Parathyroid adenoma (tissue), 2 donors: Measurements from ENCODE around the gene NLK.

Experiments
- H2AFZ ChIP-seq: fragments of 300-600 bp; sonication (generic); one replicate; pipeline ENCODE4 v1.7.0; 2017; ENCODE audit warnings: antibody characterized with exemption, mild to moderate bottlenecking
- H3K27ac ChIP-seq: fragments of 300-600 bp; sonication (generic); one replicate; pipeline ENCODE4 v1.7.0; 2017
- H3K27me3 ChIP-seq: fragments of 300-600 bp; sonication (generic); one replicate; pipeline ENCODE4 v1.7.0; 2017; ENCODE audit warnings: low read length; ENCODE audit not compliant: control insufficient read depth, insufficient read depth
- H3K36me3 ChIP-seq: fragments of 300-600 bp; sonication (generic); one replicate; pipeline ENCODE4 v1.7.0; 2017; ENCODE audit warnings: low read length; ENCODE audit not compliant: control insufficient read depth, insufficient read depth
- H3K4me1 ChIP-seq: fragments of 300-600 bp; sonication (generic); one replicate; pipeline ENCODE4 v1.7.0; 2017; ENCODE audit warnings: control low read depth
- H3K4me2 ChIP-seq: fragments of 300-600 bp; sonication (generic); one replicate; pipeline ENCODE4 v1.7.0; 2017; ENCODE audit warnings: low read length
- H3K4me3 ChIP-seq: fragments of 300-600 bp; sonication (generic); one replicate; pipeline ENCODE4 v1.7.0; 2017; ENCODE audit warnings: low read depth, low read length
- H3K79me2 ChIP-seq: fragments of 300-600 bp; sonication (generic); one replicate; pipeline ENCODE4 v1.7.0; 2017; ENCODE audit warnings: control low read depth
- H3K9ac ChIP-seq: fragments of 300-600 bp; sonication (generic); one replicate; pipeline ENCODE4 v1.7.0; 2017; ENCODE audit warnings: mild to moderate bottlenecking
- H3K9me3 ChIP-seq: fragments of 300-600 bp; sonication (generic); one replicate; pipeline ENCODE4 v1.7.0; 2017; ENCODE audit warnings: low read length; ENCODE audit not compliant: control insufficient read depth
- CTCF ChIP-seq: fragments of 300-600 bp; sonication (generic); IDR thresholded peaks from one replicate; pipeline ENCODE4 v1.7.0; 2017; ENCODE audit warnings: antibody characterized with exemption, mild to moderate bottlenecking
- donor health status: primary hyperparathyroidism.

Gene NLK

GRCh38 chr17:28046034-28046825 lies 3.8 kb downstream of the NLK start:
- H3K36me3 ChIP-seq, result no peaks in the 10 kb centered on the region
- H3K4me3 ChIP-seq, result no peak overlapping the region
- H3K79me2 ChIP-seq, result peaks cover 20% of the 10 kb centered on the region
- H2AFZ ChIP-seq, result no peak overlapping the region
- H3K9ac ChIP-seq, result no peak overlapping the region
- no peak overlapping the region for H3K4me2 ChIP-seq
- no peak for TF ChIP-seq CTCF
- H3K27me3 ChIP-seq, result no peaks in the 10 kb centered on the region
- H3K4me1 ChIP-seq, result peaks cover 25% of the 10 kb centered on the region
- no peak overlapping the region for H3K27ac ChIP-seq
- no peaks in the 10 kb centered on the region for H3K9me3 ChIP-seq

GRCh38 chr17:28047806-28048205 lies 5.3 kb downstream of the NLK start:
- peaks cover 15% of the 10 kb centered on the region for H3K79me2 ChIP-seq
- H3K4me3 ChIP-seq, result no peak overlapping the region
- no peak overlapping the region for H2AFZ ChIP-seq
- no peak overlapping the region for H3K27ac ChIP-seq
- no peak overlapping the region for H3K9ac ChIP-seq
- H3K36me3 ChIP-seq, result no peaks in the 10 kb centered on the region
- H3K4me1 ChIP-seq, result peaks cover 23% of the 10 kb centered on the region
- no peaks in the 10 kb centered on the region for H3K27me3 ChIP-seq
- H3K9me3 ChIP-seq, result no peaks in the 10 kb centered on the region
- no peak overlapping the region for H3K4me2 ChIP-seq
- no peak for TF ChIP-seq CTCF

GRCh38 chr17:28049071-28049470 lies 6.6 kb downstream of the NLK start:
- Histone ChIP-seq H3K9ac (no peak overlapping the region), H3K4me3 (no peak overlapping the region)

GRCh38 chr17:28053044-28053670 lies 10.7 kb downstream of the NLK start:
- Histone ChIP-seq H3K36me3 (no peaks in the 10 kb centered on the region), H3K27me3 (no peaks in the 10 kb centered on the region), H3K9me3 (no peaks in the 10 kb centered on the region), H3K9ac (no peak overlapping the region), H3K4me1 (peaks cover 21% of the 10 kb centered on the region), H3K79me2 (peaks cover 18% of the 10 kb centered on the region), H3K4me3 (no peak overlapping the region), H3K4me2 (no peak overlapping the region), H3K27ac (peak overlapping the region; percentile 13), H2AFZ (no peak overlapping the region)
- TF ChIP-seq CTCF, result no peak

More at GRCh38 chr17:28049071-28049470, 6.6 kb downstream of the NLK start:
- no peaks in the 10 kb centered on the region for H3K9me3 ChIP-seq
- H3K4me1 ChIP-seq, result peaks cover 26% of the 10 kb centered on the region
- no peak for TF ChIP-seq CTCF
- H2AFZ ChIP-seq, result no peak overlapping the region
- H3K27ac ChIP-seq, result no peak overlapping the region
- H3K36me3 ChIP-seq, result no peaks in the 10 kb centered on the region
- H3K79me2 ChIP-seq, result peaks cover 9% of the 10 kb centered on the region
- H3K4me2 ChIP-seq, result no peak overlapping the region
- H3K27me3 ChIP-seq, result no peaks in the 10 kb centered on the region
